SHP77 (cell line): ENCODE measurements around the gene ZG16B.

Experiments
- DNase-seq, 2 experiments: peaks; one replicate each; lab custom pipeline; 2025; lab: John Stamatoyannopoulos, UW

ZG16B gene

GRCh38 chr16:2806286-2806685, 23.8 kb upstream of the ZG16B start:
- no peak for DNase-seq

GRCh38 chr16:2808181-2808580, 21.9 kb upstream of the ZG16B start:
- no peak for DNase-seq

- no peak for DNase-seq
Observed at GRCh38 chr16:2809149-2809760, 20.8 kb upstream of the ZG16B start.

GRCh38 chr16:2810651-2811050, 19.5 kb upstream of the ZG16B start:
- DNase-seq = no peak

- DNase-seq = no peak
Observed at GRCh38 chr16:2811703-2812471, 18.2 kb upstream of the ZG16B start.

GRCh38 chr16:2813771-2814221, 16.3 kb upstream of the ZG16B start:
- no peak for DNase-seq

GRCh38 chr16:2814551-2815298, 15.4 kb upstream of the ZG16B start:
- DNase-seq = no peak

GRCh38 chr16:2815299-2815771, 14.8 kb upstream of the ZG16B start:
- DNase-seq = no peak

- DNase-seq = no peak
Observed at GRCh38 chr16:2816751-2817339, 13.3 kb upstream of the ZG16B start, which contains the start of gene PRSS21. PRSS21 (plus strand) TSS chr16:2817237; CDS start chr16:2817269, 32 bp downstream.

- no peak for DNase-seq
Observed at GRCh38 chr16:2817340-2818271, 12.5 kb upstream of the ZG16B start.

GRCh38 chr16:2818272-2818876, 11.7 kb upstream of the ZG16B start:
- DNase-seq = no peak

- DNase-seq = no peak
Observed at GRCh38 chr16:2819179-2819938, 10.7 kb upstream of the ZG16B start.

GRCh38 chr16:2819939-2820835, 9.9 kb upstream of the ZG16B start:
- no peak for DNase-seq

- DNase-seq = no peak
Observed at GRCh38 chr16:2820836-2821486, 9.1 kb upstream of the ZG16B start.

- DNase-seq = no peak
Observed at GRCh38 chr16:2821487-2822157, 8.5 kb upstream of the ZG16B start.

GRCh38 chr16:2822158-2822495, 8.0 kb upstream of the ZG16B start:
- DNase-seq = no peak

GRCh38 chr16:2822496-2822895, 7.6 kb upstream of the ZG16B start:
- no peak for DNase-seq

GRCh38 chr16:2824626-2825025, 5.5 kb upstream of the ZG16B start:
- DNase-seq = no peak
